ENCODE measurements around the gene TBC1D2B.

The TBC1D2B gene

GRCh38 chr15:78010067-78010466 lies 67.4 kb downstream of the TBC1D2B start:
- Histone ChIP-seq H3K9ac (ENCODE audit: low read length) (no peak overlapping the region), H3K4me1 (ENCODE audit: low read length) (no peaks in the 10 kb centered on the region), H3K36me3 (replicated peaks; ENCODE audit: insufficient read depth, low read length) (no peaks in the 10 kb centered on the region), H3K4me3 (ENCODE audit: low read length) (no peak overlapping the region), H3K9me3 (replicated peaks; ENCODE audit: insufficient read depth, low read length) (no peaks in the 10 kb centered on the region), H2AFZ (ENCODE audit: low read length) (no peak overlapping the region), H3K27me3 (replicated peaks; ENCODE audit: insufficient read depth, low read length) (no peaks in the 10 kb centered on the region), H3F3A (ENCODE audit: insufficient read depth, low read length) (no peaks in the 10 kb centered on the region), H4K20me1 (ENCODE audit: insufficient read depth, low read length) (no peaks in the 10 kb centered on the region), H3K79me2 (ENCODE audit: low read length) (no peaks in the 10 kb centered on the region), H3K27ac (ENCODE audit: low read length) (no peak overlapping the region), H3K4me2 (ENCODE audit: low read depth, low read length) (no peak overlapping the region), H3K9me2 (replicated peaks; ENCODE audit: insufficient read depth, low read length) (no peaks in the 10 kb centered on the region)
- DNase-seq = no peak
- no peak for TF ChIP-seq CTCF (IDR thresholded peaks at IDR 0.05; ENCODE audit: low read length)
- TF ChIP-seq EZH2 (optimal IDR thresholded peaks at IDR 0.05; ENCODE audit: low read depth, low read length) = no peak
- no peak for TF ChIP-seq EZH2phosphoT487 (IDR thresholded peaks at IDR 0.05; ENCODE audit: low read length)

- Histone ChIP-seq H3K9me3 (replicated peaks; ENCODE audit: insufficient read depth, low read length) (no peaks in the 10 kb centered on the region), H3K9me2 (replicated peaks; ENCODE audit: insufficient read depth, low read length) (no peaks in the 10 kb centered on the region), H4K20me1 (ENCODE audit: insufficient read depth, low read length) (no peaks in the 10 kb centered on the region), H2AFZ (ENCODE audit: low read length) (no peak overlapping the region), H3K9ac (ENCODE audit: low read length) (no peak overlapping the region), H3K4me3 (ENCODE audit: low read length) (no peak overlapping the region), H3K27ac (ENCODE audit: low read length) (no peak overlapping the region), H3K36me3 (replicated peaks; ENCODE audit: insufficient read depth, low read length) (no peaks in the 10 kb centered on the region), H3K27me3 (replicated peaks; ENCODE audit: insufficient read depth, low read length) (no peaks in the 10 kb centered on the region), H3K79me2 (ENCODE audit: low read length) (no peaks in the 10 kb centered on the region), H3K4me1 (ENCODE audit: low read length) (no peaks in the 10 kb centered on the region), H3K4me2 (ENCODE audit: low read depth, low read length) (no peak overlapping the region), H3F3A (ENCODE audit: insufficient read depth, low read length) (no peaks in the 10 kb centered on the region)
- no peak for DNase-seq
- TF ChIP-seq EZH2phosphoT487 (IDR thresholded peaks at IDR 0.05; ENCODE audit: low read length) (no peak), CTCF (IDR thresholded peaks at IDR 0.05; ENCODE audit: low read length) (no peak), EZH2 (optimal IDR thresholded peaks at IDR 0.05; ENCODE audit: low read depth, low read length) (no peak)
Measured at GRCh38 chr15:78007964-78008886, 69.3 kb downstream of the TBC1D2B start.

DNA sequence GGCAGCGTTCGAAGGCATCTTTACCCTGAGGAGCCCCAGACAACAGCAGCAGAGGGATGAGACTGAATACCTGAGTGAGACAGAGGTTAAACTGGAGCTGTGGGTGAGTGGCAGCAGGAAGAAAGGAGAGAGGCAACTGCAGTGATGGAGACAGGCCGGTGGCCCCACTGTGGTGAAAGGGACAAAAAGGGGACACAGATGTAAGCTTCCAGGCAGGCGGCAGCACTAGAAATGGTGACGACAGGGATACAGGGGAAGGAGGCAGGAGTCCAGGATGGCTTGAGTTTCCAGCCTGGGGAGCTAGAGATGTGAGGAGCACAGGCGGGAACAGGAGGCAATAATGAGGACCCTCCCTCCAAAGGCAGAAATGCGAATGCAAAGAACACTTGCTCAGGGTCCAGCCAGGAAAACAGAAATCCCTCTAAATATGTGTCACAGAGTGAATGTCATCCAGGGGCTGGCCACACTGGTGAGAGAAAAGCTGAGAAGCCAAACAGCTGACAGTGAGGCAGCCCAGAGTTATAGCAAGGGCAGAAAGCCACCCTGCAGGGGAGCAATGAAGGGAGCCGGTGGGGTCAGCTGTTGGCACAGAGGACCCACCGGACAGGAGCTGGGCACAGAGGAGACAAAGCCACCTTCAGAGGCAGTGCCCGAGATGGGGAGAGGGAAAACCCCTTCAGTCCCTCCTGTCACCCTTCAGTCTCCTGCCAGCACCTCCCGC lies 70.1 kb downstream of the TBC1D2B start:
- no peak overlapping the region for H3K9ac ChIP-seq (ENCODE audit: low read length)
- DNase-seq = no peak
- H3K36me3 ChIP-seq (replicated peaks; ENCODE audit: insufficient read depth, low read length) = no peaks in the 10 kb centered on the region
- no peaks in the 10 kb centered on the region for H3K9me3 ChIP-seq (replicated peaks; ENCODE audit: insufficient read depth, low read length)
- H3K27ac ChIP-seq (ENCODE audit: low read length) = no peak overlapping the region
- no peak for TF ChIP-seq CTCF (IDR thresholded peaks at IDR 0.05; ENCODE audit: low read length)
- no peak for TF ChIP-seq EZH2 (optimal IDR thresholded peaks at IDR 0.05; ENCODE audit: low read depth, low read length)
- no peak for TF ChIP-seq EZH2phosphoT487 (IDR thresholded peaks at IDR 0.05; ENCODE audit: low read length)
- no peak overlapping the region for H3K4me2 ChIP-seq (ENCODE audit: low read depth, low read length)
- no peaks in the 10 kb centered on the region for H3K9me2 ChIP-seq (replicated peaks; ENCODE audit: insufficient read depth, low read length)
- H3K27me3 ChIP-seq (replicated peaks; ENCODE audit: insufficient read depth, low read length) = no peaks in the 10 kb centered on the region
- no peaks in the 10 kb centered on the region for H4K20me1 ChIP-seq (ENCODE audit: insufficient read depth, low read length)
- H3K79me2 ChIP-seq (ENCODE audit: low read length) = no peaks in the 10 kb centered on the region
- H2AFZ ChIP-seq (ENCODE audit: low read length) = no peak overlapping the region
- H3F3A ChIP-seq (ENCODE audit: insufficient read depth, low read length) = no peaks in the 10 kb centered on the region
- H3K4me1 ChIP-seq (ENCODE audit: low read length) = no peaks in the 10 kb centered on the region
- no peak overlapping the region for H3K4me3 ChIP-seq (ENCODE audit: low read length)
